Spleen (tissue), 11 donors: Measurements from ENCODE around the gene DPYD. TPM values are rescaled to one million over a fixed set of nuclear protein-coding genes. Genes with fewer than 3 reads are reported as not detected.

Experiments
- DNase-seq: peaks from one replicate; pipeline ENCODE4 v3.0.0-alpha.2; 2020
- H3K27ac ChIP-seq, 8 donors: fragments of 200-600 bp; sonication (generic) in 7 of 8; 1 replicate in 4 of 8; 2 replicates in 4 of 8; pipeline versions ENCODE4 v1.5.0 to v1.8.0; 2016 to 2021; ENCODE audit warnings: inconsistent platforms in 4 of 8, mild to moderate bottlenecking in 4 of 8, moderate library complexity in 1 of 8
- H3K27me3 ChIP-seq, 7 donors: fragments of 200-600 bp; sonication (generic) in 6 of 7; replicated peaks in 1 of 7; 1 replicate in 4 of 7; 2 replicates in 3 of 7; pipeline versions ENCODE4 v1.5.0 to v1.8.0; 2016 to 2021; ENCODE audit warnings: inconsistent platforms in 3 of 7, mild to moderate bottlenecking in 1 of 7
- H3K36me3 ChIP-seq, 6 donors: fragments of 200-600 bp; sonication (generic) in 5 of 6; 1 replicate in 4 of 6; 2 replicates in 2 of 6; pipeline versions ENCODE4 v1.5.0 to v1.8.0; 2016 to 2021; ENCODE audit warnings: inconsistent platforms in 2 of 6
- H3K4me1 ChIP-seq, 6 donors: fragments of 200-600 bp; sonication (generic) in 5 of 6; 1 replicate in 3 of 6; 2 replicates in 3 of 6; pipeline versions ENCODE4 v1.5.0 to v1.8.0; 2016 to 2021; ENCODE audit warnings: inconsistent platforms in 3 of 6
- H3K4me3 ChIP-seq, 8 donors: fragments of 200-600 bp; sonication (generic) in 7 of 8; 1 replicate in 4 of 8; 2 replicates in 4 of 8; pipeline versions ENCODE4 v1.5.0 to v1.8.0; 2016 to 2021; ENCODE audit warnings: inconsistent platforms in 4 of 8, mild to moderate bottlenecking in 4 of 8, moderate library complexity in 2 of 8
- H3K9me3 ChIP-seq, 8 donors: fragments of 200-600 bp; sonication (generic) in 7 of 8; 1 replicate in 4 of 8; 2 replicates in 4 of 8; pipeline versions ENCODE4 v1.5.0 to v1.8.0; 2016 to 2021; ENCODE audit warnings: inconsistent platforms in 4 of 8
- POLR2A ChIP-seq, 3 donors: fragments of 450-650 bp; IDR thresholded peaks; one replicate each; pipeline ENCODE4 v1.5.1; 2017; ENCODE audit warnings: antibody characterized with exemption in 3 of 3, mild to moderate bottlenecking in 1 of 3
- POLR2AphosphoS5 ChIP-seq, 3 donors: sonication (generic); formaldehyde crosslinking; IDR thresholded peaks; one replicate each; pipeline ENCODE4 v1.5.1; 2017; ENCODE audit warnings: antibody characterized with exemption in 3 of 3
- WGBS, 5 donors: extraction: QIAGEN DNeasy Blood & Tissue Kit in 3 of 5; methylation state at CpG; one replicate each; pipeline versions ENCODE4 v1.1.5 to v1.1.7; 2013 to 2018; 5-methylcytosine and 5-hydroxymethylcytosine counted together
- intact Hi-C: fragments of 100-400 bp; cut with DNase I; formaldehyde crosslinking; loops from one replicate; pipeline ENCODE4 v1.15.0; 2023; ENCODE audit warnings: low total_unique reads
- polyA plus RNA-seq, 3 donors: library from polyadenylated mRNA; stranded (reverse); fragments of 200-250 nt; gene quantifications; one replicate each; pipeline ENCODE4 v1.2.1, GENCODE V29; 2013
- total RNA-seq, 7 donors: library from RNA; depleted of rRNA in 3 of 7; stranded (reverse); fragments of >200 nt in 3 of 7; fragmentation: NEBNext Ultra II Directional in 4 of 7; extraction: Animal tissue kit (Norgen Biotek cat#: 25700) in 4 of 7; gene quantifications; one replicate each; pipeline versions ENCODE4 v1.1.0 to v1.2.1, GENCODE V29; 2016 to 2021
- TF ChIP-seq, protein P1 (sequence below), 11 experiments: fragments of 200-600 bp in 7 of 11; fragments of 450-650 bp in 4 of 11; sonication (generic) in 4 of 11; IDR thresholded peaks in 8 of 11; conservative IDR thresholded peaks in 3 of 11; 1 replicate in 7 of 11; 2 replicates in 4 of 11; pipeline versions ENCODE4 v1.4.0 to v1.8.0; 2016 to 2021; ENCODE audit warnings: antibody characterized with exemption in 11 of 11, inconsistent platforms in 4 of 11, mild to moderate bottlenecking in 1 of 11
- donor health status: healthy with polysubstance abuse.
- donor health status: DM: no; HTN: no; CAD: no; lungs with moderate emphysema.
- donor health status: DM: no; HTN: no; CAD: no.
- donor health status: Bipolar disorder and iron deficiency.
- donor health status: healthy.
- donor health status: DM: no; HTN: no; CAD: no.
- donor health status: DM: yes; HTN: yes; CAD: no.

DPYD gene
- total and polyA plus RNA-seq, 10 donors, result 7.3 to 114 (median 92.3) TPM

DNA sequence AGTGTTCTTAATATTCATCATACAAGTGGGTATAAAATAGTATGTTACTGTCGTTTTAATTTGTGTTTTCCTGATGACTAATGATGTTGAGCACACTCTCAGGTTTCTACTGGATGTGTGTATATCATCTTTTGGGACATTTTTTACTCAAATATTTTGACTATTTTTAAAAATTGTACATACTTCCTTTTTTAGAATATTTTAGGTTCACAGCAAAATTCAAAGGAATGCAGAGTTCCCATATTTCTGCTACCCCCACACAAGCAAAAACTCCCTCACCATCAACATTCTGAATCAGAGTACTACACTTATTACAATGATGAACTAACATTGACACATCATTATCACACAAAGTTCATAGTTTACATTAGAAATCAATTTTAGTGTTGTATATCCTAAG is 114.5 kb downstream of the DPYD start:
- WGBS, 5 donors, result 0 to 2% (median 0%) methylated on average over 1 of the region's 1 CpG
- H3K36me3 ChIP-seq, result no peaks in the 10 kb centered on the region
- intact Hi-C loops, result no loop called here

DNA sequence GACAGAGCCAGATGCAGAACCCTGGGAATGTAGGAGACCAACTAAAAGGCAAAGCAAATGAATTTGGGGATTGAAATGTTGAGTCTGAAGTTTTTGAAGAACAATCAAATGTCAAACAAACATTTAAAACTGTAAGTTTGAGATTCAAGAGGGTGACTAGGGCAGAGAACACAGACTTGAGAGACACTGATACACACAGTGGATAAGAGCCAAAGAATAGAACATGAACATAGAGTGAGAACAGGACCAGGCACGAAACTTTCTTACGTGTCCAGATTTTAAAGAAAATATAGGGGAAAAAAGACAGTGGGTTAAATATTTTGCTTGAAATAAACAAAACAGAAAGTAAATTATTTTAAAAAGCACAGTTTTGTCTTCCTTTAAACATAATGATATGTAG is 115.7 kb downstream of the DPYD start:
- no peaks in the 10 kb centered on the region for H3K36me3 ChIP-seq
- H3K27ac ChIP-seq, result no peak overlapping the region
- TF ChIP-seq, protein P1, sequence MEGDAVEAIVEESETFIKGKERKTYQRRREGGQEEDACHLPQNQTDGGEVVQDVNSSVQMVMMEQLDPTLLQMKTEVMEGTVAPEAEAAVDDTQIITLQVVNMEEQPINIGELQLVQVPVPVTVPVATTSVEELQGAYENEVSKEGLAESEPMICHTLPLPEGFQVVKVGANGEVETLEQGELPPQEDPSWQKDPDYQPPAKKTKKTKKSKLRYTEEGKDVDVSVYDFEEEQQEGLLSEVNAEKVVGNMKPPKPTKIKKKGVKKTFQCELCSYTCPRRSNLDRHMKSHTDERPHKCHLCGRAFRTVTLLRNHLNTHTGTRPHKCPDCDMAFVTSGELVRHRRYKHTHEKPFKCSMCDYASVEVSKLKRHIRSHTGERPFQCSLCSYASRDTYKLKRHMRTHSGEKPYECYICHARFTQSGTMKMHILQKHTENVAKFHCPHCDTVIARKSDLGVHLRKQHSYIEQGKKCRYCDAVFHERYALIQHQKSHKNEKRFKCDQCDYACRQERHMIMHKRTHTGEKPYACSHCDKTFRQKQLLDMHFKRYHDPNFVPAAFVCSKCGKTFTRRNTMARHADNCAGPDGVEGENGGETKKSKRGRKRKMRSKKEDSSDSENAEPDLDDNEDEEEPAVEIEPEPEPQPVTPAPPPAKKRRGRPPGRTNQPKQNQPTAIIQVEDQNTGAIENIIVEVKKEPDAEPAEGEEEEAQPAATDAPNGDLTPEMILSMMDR (IDR thresholded peaks at IDR 0.05 in 8 of 11, conservative IDR thresholded peaks at IDR 0.05 in 3 of 11), result no peak
- no peak for TF ChIP-seq POLR2AphosphoS5 (IDR thresholded peaks at IDR 0.05)
- no peak for TF ChIP-seq POLR2A (IDR thresholded peaks at IDR 0.05)
- H3K27me3 ChIP-seq, result no peaks in the 10 kb centered on the region
- H3K4me1 ChIP-seq, result no peaks in the 10 kb centered on the region
- DNase-seq, result no peak
- no peaks in the 10 kb centered on the region for H3K9me3 ChIP-seq
- H3K4me3 ChIP-seq, result no peak overlapping the region
- intact Hi-C loops, result no loop called here
- WGBS, 5 donors, result 95 to 100% (median 97%) methylated on average over 2 of the region's 2 CpGs

More for the DNA sequence above, 114.5 kb downstream of the DPYD start:
- no peaks in the 10 kb centered on the region for H3K27me3 ChIP-seq
- H3K9me3 ChIP-seq, result no peaks in the 10 kb centered on the region
- TF ChIP-seq, protein P1 (IDR thresholded peaks at IDR 0.05 in 8 of 11, conservative IDR thresholded peaks at IDR 0.05 in 3 of 11), result no peak
- TF ChIP-seq POLR2A (IDR thresholded peaks at IDR 0.05) (no peak), POLR2AphosphoS5 (IDR thresholded peaks at IDR 0.05) (no peak)
- no peak overlapping the region for H3K27ac ChIP-seq
- DNase-seq, result no peak
- no peaks in the 10 kb centered on the region for H3K4me1 ChIP-seq
- no peak overlapping the region for H3K4me3 ChIP-seq

DNA sequence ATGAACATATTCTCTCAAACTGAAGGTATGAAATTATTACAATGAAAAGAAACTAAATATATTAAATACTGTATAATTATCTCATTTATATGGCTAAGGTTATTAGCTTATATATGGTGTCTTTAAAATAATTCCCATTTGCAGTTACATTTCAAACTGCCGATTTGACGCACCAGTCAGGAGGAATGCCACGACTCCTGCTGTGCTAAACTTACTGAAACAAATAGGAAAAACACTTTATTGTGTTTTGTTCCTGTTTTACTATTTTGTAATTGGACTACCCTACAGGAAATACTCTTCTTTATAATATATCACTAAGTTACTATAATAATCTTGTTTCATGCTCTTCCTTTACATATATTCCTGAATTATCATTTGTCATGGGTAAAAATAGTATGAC is 117.8 kb downstream of the DPYD start:
- Histone ChIP-seq H3K27ac (no peak overlapping the region), H3K4me3 (no peak overlapping the region), H3K27me3 (no peaks in the 10 kb centered on the region), H3K9me3 (no peaks in the 10 kb centered on the region), H3K36me3 (peaks cover 0 to 9% (median 0%) of the 10 kb centered on the region in 6 donors), H3K4me1 (no peaks in the 10 kb centered on the region)
- 89 to 94% (median 92%) methylated on average over 3 of the region's 3 CpGs for WGBS, 5 donors
- TF ChIP-seq, protein P1 (IDR thresholded peaks at IDR 0.05 in 8 of 11, conservative IDR thresholded peaks at IDR 0.05 in 3 of 11), result no peak
- TF ChIP-seq POLR2AphosphoS5 (IDR thresholded peaks at IDR 0.05), result no peak
- no peak for TF ChIP-seq POLR2A (IDR thresholded peaks at IDR 0.05)
- intact Hi-C loops, result no loop called here
- no peak for DNase-seq

DNA sequence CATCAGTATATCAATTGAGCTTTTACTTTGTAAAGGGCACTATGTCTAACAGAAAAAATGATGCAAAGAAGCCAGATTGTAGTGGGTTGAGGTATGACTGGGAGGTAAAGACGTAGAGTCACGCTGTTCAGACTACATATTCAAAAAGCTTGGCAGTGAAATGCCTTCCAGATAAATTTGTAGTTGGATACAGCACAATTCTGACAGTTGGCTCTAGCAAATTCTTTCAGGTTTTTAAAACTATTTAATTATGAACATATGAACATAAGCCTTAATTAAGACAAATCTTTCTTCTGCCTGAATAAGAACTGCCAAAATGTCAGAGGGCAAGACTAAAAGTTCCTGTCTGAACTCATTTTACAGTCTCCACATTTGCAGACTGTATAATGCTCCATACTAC is 118.8 kb downstream of the DPYD start:
- WGBS, 5 donors, result 85 to 95% (median 89%) methylated on average over 2 of the region's 2 CpGs
- Histone ChIP-seq H3K9me3 (no peaks in the 10 kb centered on the region), H3K36me3 (peaks cover 0 to 9% (median 0%) of the 10 kb centered on the region in 6 donors), H3K4me3 (no peak overlapping the region), H3K27ac (no peak overlapping the region), H3K4me1 (peaks cover 0 to 10% (median 0%) of the 10 kb centered on the region in 6 donors), H3K27me3 (no peaks in the 10 kb centered on the region)
- intact Hi-C loops, result no loop called here
- TF ChIP-seq POLR2AphosphoS5 (IDR thresholded peaks at IDR 0.05) (no peak), POLR2A (IDR thresholded peaks at IDR 0.05) (no peak)
- TF ChIP-seq, protein P1 (IDR thresholded peaks at IDR 0.05 in 8 of 11, conservative IDR thresholded peaks at IDR 0.05 in 3 of 11), result no peak
- no peak for DNase-seq
